GM21447 (cell line): ENCODE results near the gene USP28.
"Not testable (repeated sequence)": the region's sequence is repeated elsewhere in the genome, so short reads cannot be mapped to it uniquely, and the experiment has no call there.

Experiments used
- ATAC-seq: cut with Tn5 transposase; IDR thresholded peaks from one replicate; pipeline ENCODE4 v1.9.1; 2021; ENCODE audit not compliant: unreplicated experiment

USP28 gene

DNA sequence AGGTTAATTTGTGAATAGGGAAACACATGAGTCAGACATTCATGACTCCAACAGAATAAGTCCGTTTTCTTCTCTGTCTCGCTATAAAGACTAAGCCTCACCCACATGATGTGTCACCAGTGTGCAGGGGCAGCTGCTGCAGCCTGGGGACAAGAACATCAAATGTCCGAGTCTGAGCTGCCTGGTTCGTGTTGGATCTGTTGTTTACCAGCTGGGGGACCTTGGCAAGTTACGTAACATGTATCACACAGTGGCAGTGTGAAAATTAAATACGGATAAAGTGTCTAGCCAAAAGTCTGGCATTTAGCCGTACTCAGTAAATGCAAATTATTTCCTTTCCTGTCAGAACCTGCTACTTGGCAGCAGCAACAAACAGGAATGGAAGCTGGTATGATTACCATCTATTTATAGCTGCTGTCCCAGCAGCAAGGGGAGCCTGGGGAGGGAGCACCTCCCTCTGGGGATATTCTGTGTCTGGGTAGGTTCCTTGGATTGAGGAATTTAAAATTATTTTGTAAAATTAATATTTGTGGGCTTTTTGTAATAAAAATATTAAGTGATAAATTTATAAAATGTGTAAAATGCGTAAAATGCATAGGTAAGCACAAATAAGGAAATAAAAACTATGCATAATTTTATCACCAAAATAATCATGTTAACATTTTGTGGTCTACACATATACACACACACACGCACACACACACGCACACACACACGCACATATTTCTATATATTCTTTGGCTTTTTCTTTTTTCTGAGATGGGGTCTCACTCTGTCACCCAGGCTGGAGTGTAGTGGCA lies 97.1 kb downstream of the USP28 start:
- ATAC-seq, result no peak

DNA sequence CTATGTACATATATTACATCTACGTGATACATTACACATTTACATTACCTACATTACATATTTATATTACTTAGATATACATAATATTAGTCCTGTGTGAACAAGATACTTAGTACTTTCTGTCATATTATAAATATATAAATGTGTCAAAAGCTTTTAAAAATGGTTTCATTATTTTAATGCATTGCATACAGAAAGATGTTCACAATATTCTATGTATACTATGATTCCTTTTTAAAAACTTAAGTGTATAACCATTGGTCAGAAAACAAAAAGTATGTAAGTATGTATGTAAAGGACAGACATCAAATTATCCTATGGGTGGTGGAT lies 101.2 kb downstream of the USP28 start:
- no peak for ATAC-seq

DNA sequence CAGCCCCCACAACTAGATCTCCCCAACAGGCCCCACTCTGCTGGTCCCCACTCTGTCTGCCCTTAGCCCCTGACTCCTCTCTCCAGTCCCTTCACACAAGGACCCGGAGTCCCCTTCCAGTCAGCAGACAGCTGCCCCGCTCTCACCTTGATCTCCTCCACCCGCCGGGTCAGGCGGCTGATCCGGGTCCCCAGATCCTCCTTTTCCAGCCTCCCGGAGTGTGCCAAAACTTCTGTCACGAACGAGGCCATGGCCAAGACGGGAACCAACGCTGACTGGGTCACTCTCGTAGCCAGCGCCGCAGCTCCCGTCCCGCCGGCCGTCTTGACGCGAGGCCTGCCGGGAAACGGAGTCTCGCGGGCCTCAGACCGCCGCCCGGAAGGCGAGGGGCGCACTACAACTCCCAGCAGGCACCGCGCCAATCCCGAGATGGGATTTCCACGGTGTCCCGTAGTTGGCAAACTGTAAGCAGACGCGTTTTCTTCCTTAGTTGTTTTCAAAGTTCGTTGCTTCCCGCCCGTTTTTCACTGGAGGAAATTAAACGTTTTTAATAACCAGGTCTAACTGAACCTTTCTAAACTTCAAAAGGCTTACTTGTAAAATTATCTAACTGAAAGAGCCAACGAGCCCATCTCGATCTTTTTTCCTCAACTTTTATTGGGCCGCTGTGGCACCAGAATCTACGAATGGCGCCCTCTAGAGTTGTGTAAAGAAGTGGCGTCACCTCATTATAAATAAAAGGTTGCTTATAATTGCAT lies 101.8 kb downstream of the USP28 start, which contains the start of gene ZW10:
Gene ZW10 (minus strand): TSS at position 277 of the 758 bp plus-strand sequence. CDS start 26 bp downstream, at position 251.
- peak; percentile 95 for ATAC-seq

DNA sequence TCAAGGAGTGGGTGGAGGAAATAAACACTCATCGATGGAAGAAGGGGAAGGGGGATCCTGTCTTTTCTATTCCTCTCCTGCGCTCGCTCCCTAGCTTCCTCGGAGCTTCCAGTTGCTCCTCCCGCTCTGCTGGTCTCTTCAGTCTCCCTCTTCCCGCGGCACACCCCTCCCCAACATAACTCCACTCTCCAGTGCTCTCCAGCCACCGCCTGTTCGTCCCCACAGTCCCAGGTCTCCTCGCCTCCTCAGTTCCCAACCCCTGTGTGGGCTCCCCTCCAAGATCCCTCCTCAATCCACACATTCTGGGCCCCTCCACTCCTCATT lies 102.3 kb downstream of the USP28 start:
- no peak for ATAC-seq

DNA sequence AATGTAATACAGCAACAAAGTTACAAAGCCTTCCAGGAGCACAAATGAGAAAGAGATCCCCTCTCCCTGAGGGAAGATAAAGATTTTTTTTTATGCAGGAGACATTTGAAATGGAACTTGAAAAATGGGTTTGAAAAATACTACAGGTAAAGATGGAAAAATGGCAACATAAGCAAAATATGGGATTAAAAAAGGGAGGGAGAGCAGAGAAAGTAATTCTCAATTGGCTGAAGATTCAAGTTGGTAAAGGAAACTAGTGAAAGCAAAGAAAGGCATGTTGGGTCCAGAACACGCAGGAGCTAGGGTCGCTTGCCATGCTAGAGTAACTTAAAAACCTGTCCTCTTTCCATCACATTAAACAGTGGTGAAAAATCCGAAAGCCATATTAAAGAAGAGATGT lies 103.4 kb downstream of the USP28 start:
- ATAC-seq, result no peak

DNA sequence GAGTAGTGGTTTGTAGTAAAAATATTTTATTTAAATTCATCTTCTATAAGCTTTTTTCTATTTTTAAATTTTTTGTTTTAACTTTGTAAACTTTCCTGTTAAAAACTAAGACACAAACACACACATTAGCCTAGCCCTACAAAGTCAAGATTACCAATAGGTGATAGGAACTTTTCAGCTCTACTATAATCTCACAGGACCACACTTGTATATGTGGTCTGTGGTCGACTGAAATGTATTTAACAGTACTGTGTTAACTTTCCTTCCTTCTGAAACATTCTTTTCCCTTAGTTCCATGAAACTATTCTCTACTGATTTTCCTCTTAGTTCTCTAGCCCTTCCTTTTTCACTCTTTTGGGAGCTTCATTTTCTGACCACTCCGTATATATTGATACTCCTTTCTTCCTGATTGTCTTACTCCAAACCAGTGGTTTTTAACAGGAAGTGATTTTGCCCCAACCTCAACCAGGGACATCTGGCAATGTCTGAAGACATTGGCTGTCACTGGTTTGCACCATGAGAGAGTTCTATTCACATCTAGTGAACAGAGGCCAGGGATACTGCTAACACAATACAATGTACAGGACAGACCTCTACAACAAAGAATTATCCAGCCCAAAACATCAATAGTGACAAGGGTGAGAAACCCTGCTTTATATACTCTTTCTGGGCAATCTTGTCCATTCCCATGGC lies 110.7 kb downstream of the USP28 start:
- no peak for ATAC-seq

DNA sequence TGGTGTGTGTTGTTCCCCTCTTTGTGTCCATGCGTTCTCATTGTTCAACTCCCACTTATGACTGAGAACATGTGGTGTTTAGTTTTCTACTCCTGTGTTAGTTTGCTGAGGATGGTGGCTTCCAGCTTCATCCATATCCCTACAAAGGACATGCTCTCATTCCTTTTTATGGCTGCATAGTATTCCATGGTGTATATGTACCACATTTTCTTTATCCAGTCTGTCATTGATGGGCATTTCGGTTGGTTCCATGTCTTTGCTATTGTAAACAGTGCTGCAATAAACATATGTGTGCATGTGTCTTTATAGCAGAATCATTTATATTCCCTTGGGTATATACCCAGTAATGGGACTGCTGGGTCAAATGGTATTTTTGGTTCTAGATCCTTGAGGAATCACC lies 112.3 kb downstream of the USP28 start:
- not testable (repeated sequence) for ATAC-seq

DNA sequence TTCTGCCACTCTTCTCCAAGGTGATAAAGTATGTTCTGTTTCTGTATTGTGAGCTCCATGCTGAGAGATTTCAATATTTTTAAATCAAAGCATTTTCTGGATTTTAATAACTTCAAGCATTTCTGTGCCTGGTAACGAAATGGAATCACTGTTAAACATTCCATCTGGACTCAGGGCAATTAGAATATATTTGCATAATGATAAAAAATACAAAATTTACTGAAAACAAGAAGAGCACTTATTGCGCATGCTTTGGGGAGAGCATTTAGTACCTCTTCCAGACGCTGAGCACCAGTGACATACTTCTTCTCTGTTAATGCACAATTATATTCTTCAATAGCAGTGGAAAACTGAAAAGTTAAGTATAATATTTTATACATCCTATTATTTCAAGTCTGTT lies 115.1 kb downstream of the USP28 start:
- no peak for ATAC-seq

DNA sequence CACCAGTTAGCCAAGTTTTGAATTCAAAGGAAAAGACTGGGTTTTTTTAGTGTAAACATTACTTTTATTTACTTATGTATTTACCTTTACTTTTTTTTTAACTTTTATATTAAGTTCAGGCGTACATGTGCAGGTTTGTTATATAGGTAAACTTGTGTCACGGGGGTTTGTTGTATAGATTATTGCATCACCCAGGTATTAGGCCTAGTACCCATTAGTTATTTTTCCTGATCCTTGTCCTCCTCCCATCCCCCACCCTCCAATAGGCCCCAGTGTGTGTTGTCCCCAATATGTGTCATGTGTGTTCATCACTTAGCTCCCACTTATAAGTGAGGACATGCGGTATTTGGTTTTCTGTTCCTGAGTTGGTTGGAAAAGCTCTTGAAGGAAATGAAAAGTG lies 122.4 kb downstream of the USP28 start:
- ATAC-seq, result no peak
